HL-60 (cell line): ENCODE data around the gene ZBTB24.

ENCODE experiments used
- DNase-seq, 2 experiments: peaks; one replicate each; pipeline ENCODE4 v3.0.0-alpha.2; 2010 to 2020; ENCODE audit warnings: low read depth in 1 of 2, low spot score in 1 of 2
- H3K27ac ChIP-seq: fragments of 250-450 bp; sonication (Bioruptor Pico); replicated peaks from 2 replicates; pipeline ENCODE4 v1.5.1; 2020; ENCODE audit warnings: mild to moderate bottlenecking, moderate library complexity
- H3K27me3 ChIP-seq: fragments of 250-450 bp; sonication (Bioruptor Pico); 2 replicates; pipeline ENCODE4 v1.5.1; 2021; ENCODE audit warnings: mild to moderate bottlenecking, moderate library complexity; ENCODE audit not compliant: insufficient read depth, poor library complexity, severe bottlenecking
- H3K4me3 ChIP-seq: replicated peaks from 2 replicates; pipeline ENCODE4 v1.5.1; 2011; ENCODE audit warnings: mild to moderate bottlenecking, control low read depth, low read length; ENCODE audit not compliant: insufficient read depth
- GABPA ChIP-seq: IDR thresholded peaks from 2 replicates; pipeline ENCODE4 v1.6.1; 2012; ENCODE audit warnings: low read depth
- POLR2AphosphoS5 ChIP-seq: IDR thresholded peaks from 2 replicates; pipeline ENCODE4 v1.6.1; 2012; ENCODE audit warnings: low read depth
- SPI1 ChIP-seq: IDR thresholded peaks from 2 replicates; pipeline ENCODE4 v1.6.1; 2012; ENCODE audit warnings: low read depth, mild to moderate bottlenecking, borderline replicate concordance
- TF ChIP-seq, protein P1 (sequence below): IDR thresholded peaks from one replicate; pipeline ENCODE4 v1.5.1; 2011; ENCODE audit warnings: low read length, control low read depth, inconsistent platforms; ENCODE audit not compliant: insufficient read depth
- TF ChIP-seq, protein P2 (sequence below): IDR thresholded peaks from 2 replicates; pipeline ENCODE4 v1.6.1; 2012; ENCODE audit warnings: low read depth; ENCODE audit not compliant: insufficient replicate concordance

The ZBTB24 gene

DNA sequence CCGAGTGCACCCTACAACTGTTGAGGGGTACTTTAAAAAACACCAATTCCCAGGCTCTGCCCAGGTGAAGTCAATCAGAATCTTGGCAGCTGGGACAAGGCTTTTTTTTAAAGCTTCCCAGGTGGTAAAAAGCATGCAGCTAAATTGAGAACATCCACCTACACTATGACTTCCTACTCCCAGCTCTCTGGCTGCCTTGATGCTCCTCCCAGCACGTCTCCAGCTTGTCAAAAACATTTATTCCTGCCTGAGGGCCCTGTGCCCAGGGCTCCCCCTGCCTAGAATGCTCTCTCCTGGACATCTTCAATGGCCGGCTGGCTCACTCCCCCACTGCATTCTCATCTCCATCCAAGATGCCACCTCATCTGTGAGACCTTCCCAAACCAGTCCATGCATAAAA lies 9.9 kb downstream of the ZBTB24 start:
- no peak for DNase-seq
- H3K27me3 ChIP-seq = no peaks in the 10 kb centered on the region
- TF ChIP-seq, protein P1, sequence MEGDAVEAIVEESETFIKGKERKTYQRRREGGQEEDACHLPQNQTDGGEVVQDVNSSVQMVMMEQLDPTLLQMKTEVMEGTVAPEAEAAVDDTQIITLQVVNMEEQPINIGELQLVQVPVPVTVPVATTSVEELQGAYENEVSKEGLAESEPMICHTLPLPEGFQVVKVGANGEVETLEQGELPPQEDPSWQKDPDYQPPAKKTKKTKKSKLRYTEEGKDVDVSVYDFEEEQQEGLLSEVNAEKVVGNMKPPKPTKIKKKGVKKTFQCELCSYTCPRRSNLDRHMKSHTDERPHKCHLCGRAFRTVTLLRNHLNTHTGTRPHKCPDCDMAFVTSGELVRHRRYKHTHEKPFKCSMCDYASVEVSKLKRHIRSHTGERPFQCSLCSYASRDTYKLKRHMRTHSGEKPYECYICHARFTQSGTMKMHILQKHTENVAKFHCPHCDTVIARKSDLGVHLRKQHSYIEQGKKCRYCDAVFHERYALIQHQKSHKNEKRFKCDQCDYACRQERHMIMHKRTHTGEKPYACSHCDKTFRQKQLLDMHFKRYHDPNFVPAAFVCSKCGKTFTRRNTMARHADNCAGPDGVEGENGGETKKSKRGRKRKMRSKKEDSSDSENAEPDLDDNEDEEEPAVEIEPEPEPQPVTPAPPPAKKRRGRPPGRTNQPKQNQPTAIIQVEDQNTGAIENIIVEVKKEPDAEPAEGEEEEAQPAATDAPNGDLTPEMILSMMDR = no peak
- no peak for TF ChIP-seq SPI1
- no peak for TF ChIP-seq GABPA
- TF ChIP-seq POLR2AphosphoS5 = no peak
- no peak overlapping the region for H3K4me3 ChIP-seq
- no peak overlapping the region for H3K27ac ChIP-seq

DNA sequence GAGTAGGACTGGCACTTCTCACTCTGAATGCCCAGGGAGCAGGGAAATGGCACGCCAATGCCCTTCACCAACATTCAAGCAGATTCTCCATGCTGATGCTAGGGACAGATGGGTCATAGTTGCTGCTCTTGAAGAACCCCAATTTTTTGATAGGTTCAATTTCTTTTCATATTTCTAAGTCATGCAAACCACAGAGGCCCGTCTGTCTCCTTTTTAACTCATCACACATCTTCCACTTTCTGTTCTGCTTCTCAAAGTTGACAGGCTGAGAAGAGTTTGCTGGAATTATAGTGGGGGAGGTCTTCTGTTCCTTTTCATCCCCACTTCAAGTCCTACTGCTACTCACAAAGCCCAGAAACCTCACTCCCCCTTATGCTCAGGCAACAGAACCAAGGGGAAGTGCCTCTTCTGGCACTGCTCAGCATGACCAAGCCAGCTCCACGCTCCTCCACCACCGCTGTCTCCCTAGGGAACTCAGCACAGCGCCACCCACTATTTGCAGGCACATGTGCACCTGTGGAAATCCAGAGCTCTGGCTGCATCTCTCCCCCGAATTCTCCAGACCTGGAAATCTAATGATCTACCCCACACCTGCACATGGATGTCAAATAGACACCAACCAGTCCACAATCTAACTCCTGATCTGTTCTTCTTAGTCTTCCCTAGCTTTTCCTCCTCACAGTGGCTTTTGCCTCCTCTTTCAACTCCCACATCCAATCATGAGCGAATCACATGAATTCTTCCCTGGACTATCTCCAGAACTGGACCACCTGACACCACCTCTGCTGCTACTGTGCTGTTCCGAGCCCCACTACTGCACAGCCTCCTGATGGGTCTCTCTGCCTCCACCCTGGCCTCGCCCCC lies 10.7 kb downstream of the ZBTB24 start:
- no peaks in the 10 kb centered on the region for H3K27me3 ChIP-seq
- DNase-seq = no peak
- no peak overlapping the region for H3K4me3 ChIP-seq
- no peak overlapping the region for H3K27ac ChIP-seq
- TF ChIP-seq, protein P2, sequence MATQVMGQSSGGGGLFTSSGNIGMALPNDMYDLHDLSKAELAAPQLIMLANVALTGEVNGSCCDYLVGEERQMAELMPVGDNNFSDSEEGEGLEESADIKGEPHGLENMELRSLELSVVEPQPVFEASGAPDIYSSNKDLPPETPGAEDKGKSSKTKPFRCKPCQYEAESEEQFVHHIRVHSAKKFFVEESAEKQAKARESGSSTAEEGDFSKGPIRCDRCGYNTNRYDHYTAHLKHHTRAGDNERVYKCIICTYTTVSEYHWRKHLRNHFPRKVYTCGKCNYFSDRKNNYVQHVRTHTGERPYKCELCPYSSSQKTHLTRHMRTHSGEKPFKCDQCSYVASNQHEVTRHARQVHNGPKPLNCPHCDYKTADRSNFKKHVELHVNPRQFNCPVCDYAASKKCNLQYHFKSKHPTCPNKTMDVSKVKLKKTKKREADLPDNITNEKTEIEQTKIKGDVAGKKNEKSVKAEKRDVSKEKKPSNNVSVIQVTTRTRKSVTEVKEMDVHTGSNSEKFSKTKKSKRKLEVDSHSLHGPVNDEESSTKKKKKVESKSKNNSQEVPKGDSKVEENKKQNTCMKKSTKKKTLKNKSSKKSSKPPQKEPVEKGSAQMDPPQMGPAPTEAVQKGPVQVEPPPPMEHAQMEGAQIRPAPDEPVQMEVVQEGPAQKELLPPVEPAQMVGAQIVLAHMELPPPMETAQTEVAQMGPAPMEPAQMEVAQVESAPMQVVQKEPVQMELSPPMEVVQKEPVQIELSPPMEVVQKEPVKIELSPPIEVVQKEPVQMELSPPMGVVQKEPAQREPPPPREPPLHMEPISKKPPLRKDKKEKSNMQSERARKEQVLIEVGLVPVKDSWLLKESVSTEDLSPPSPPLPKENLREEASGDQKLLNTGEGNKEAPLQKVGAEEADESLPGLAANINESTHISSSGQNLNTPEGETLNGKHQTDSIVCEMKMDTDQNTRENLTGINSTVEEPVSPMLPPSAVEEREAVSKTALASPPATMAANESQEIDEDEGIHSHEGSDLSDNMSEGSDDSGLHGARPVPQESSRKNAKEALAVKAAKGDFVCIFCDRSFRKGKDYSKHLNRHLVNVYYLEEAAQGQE = no peak
- TF ChIP-seq POLR2AphosphoS5 = no peak
- no peak for TF ChIP-seq SPI1
- TF ChIP-seq GABPA = no peak
- TF ChIP-seq, protein P1 = no peak

DNA sequence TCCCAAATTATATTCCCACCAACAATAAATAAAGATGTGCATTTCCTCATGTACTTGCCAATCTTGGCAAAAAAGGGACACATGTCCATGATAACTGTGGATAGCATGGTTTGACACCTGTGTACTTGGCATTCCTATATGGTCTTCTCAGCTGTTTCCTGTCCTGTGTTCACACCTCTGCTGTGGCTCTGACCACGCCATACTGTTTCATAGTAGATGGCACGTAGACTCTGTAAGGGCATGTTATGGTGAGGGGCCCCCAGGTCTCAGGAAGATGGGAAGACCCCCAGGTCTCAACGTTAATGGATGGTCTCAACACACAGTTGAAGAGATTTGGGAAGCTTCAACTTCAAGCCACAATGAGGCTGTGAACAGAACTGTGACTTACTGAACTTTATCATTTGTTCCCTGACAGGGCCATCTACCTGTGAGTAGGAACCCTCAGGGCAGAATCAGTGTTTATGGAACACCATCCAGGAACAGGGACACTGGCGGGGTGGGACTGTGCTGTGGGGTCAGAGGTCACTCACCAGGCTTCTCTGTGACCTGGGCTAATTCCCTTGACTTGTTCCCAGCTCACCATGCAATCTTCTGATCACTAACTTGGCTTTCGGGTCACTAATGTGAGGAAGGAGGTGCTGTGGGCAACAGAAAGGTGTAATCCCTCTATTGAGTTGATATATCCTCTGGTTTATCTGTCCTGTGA lies 11.8 kb downstream of the ZBTB24 start:
- Histone ChIP-seq H3K4me3 (no peak overlapping the region), H3K27ac (no peak overlapping the region), H3K27me3 (no peaks in the 10 kb centered on the region)
- no peak for DNase-seq
- TF ChIP-seq, protein P2 = no peak
- no peak for TF ChIP-seq GABPA
- TF ChIP-seq, protein P1 = no peak
- TF ChIP-seq POLR2AphosphoS5 = no peak
- TF ChIP-seq SPI1 = no peak
